HG03108 (cell line): ENCODE data around the gene SRGAP2.
"Not testable (repeated sequence)": the region's sequence is repeated elsewhere in the genome, so short reads cannot be mapped to it uniquely, and the experiment has no call there.

Experiments used
- ATAC-seq: cut with Tn5 transposase; IDR thresholded peaks from one replicate; pipeline ENCODE4 v1.9.1; 2021; ENCODE audit warnings: moderate library complexity; ENCODE audit not compliant: unreplicated experiment

Gene SRGAP2

DNA sequence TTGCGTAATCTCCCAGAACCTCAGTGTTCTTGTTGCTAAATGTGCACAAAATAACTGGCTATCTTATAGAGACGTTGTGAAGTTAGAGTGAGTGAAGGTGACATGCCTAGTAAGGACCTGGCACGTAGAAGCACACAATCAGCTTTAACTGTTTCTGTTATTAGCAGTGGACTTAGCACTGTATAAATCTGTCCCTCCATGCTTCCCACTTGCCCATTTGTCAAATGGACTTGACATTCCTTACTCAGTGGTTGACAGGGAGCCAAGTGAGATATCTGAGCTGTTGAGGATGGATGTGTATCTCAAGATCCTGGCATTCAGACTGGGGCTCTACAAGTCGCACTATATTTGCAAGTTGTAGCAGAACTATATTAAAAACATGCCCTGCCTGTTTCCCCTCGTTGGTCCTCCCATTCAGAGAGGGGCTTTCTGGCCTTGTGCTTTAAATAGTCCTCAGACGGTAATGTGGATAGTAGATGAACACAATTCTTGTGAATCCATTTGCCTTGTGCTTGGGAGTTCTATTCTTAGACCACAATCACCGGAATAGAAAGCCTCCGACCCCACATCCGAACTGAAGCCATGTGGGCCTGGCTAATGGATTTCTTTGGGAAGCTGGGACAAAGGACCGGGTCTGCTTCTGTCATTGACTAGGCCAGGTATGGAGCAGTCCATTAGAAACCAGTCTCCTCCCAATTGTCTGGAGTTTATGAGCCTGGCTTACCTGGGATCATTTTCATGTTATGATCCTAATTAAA, 43.0 kb downstream of the SRGAP2 start:
- not testable (repeated sequence) for ATAC-seq

DNA sequence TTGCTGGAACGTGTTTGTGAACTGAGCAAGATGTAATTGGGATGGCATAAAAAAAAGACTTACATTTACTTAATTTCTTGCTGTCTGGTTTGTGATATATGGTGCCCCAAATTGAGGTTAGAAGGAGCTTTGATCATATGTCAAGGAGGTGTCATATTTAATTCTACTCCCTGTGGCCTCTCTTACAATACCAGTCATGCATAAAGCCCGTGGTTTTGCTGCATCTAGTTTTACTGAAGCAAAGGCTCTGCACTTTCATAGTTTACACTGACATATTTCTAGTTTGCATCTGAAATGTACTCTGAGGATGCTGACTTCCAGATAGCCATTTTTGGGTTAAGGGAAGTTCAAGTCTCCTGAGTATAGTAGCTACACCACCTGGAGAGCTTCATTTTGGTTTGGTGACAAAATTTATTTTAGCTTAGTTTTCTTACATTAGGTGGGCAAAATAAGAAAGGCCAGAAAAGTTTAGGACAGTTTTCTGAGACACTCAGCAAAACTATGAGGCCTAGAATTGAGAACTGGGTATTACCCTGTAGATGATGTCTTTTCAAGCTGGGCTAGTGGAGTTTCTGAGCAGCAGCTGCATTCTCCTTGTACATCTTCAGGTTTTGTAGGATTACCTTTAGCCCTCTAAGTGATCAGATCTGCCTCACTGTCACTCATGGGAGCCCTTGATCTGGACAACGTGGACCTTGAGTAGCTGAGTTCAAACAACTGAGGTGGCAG, 47.8 kb downstream of the SRGAP2 start:
- ATAC-seq, result peak; percentile 56

- ATAC-seq, result not testable (repeated sequence)
These were observed 49.5 kb downstream of the SRGAP2 start for GRCh38 chr1:206252680-206253335.
